SK-N-SH (cell line): ENCODE data around the gene RMC1.

Experiments used
- CTCF ChIP-seq: fragments of 200-600 bp; sonication (generic); IDR thresholded peaks from 2 replicates; pipeline ENCODE4 v1.6.1; 2017; ENCODE audit warnings: antibody characterized with exemption, mild to moderate bottlenecking, moderate library complexity
- EP300 ChIP-seq, 2 experiments: IDR thresholded peaks; 2 replicates each; pipeline versions ENCODE4 v1.4.0 to v1.6.1; 2012; ENCODE audit warnings: borderline replicate concordance in 1 of 2, low read depth in 1 of 2, low read length in 1 of 2
- EZH2phosphoT487 ChIP-seq: fragments of 200-600 bp; sonication (generic); IDR thresholded peaks from 2 replicates; pipeline ENCODE4 v1.6.1; 2017; ENCODE audit warnings: low read depth, mixed run types, mild to moderate bottlenecking, antibody characterized with exemption, moderate library complexity, borderline replicate concordance
- FOXM1 ChIP-seq: IDR thresholded peaks from 2 replicates; pipeline ENCODE4 v1.4.0; 2012; ENCODE audit warnings: low read depth, mild to moderate bottlenecking
- GATA2 ChIP-seq: sonication (generic); formaldehyde crosslinking; IDR thresholded peaks from 2 replicates; pipeline ENCODE4 v1.5.0; 2020; ENCODE audit warnings: mild to moderate bottlenecking, missing genetic modification reagents
- NRF1 ChIP-seq: IDR thresholded peaks from 2 replicates; pipeline ENCODE4 v1.6.1; 2012; ENCODE audit warnings: low read depth, mild to moderate bottlenecking, low read length
- RAD21 ChIP-seq: IDR thresholded peaks from 2 replicates; pipeline ENCODE4 v1.6.1; 2012; ENCODE audit warnings: mild to moderate bottlenecking, low read length
- RCOR1 ChIP-seq: fragments of 150-350 bp; IDR thresholded peaks from 2 replicates; pipeline ENCODE4 v1.6.1; 2017; ENCODE audit warnings: antibody characterized with exemption, low read length
- REST ChIP-seq: IDR thresholded peaks from 2 replicates; pipeline ENCODE4 v1.6.1; 2012; ENCODE audit warnings: mild to moderate bottlenecking, low read depth, low read length, moderate library complexity
- TAF1 ChIP-seq: IDR thresholded peaks from 2 replicates; pipeline ENCODE4 v1.6.1; 2012; ENCODE audit warnings: low read depth, mild to moderate bottlenecking, low read length, moderate library complexity, borderline replicate concordance
- USF1 ChIP-seq: IDR thresholded peaks from 2 replicates; pipeline ENCODE4 v1.4.0; 2012; ENCODE audit warnings: low read depth, borderline replicate concordance

- no peak for TF ChIP-seq CTCF
- no peak for TF ChIP-seq RAD21
- TF ChIP-seq REST, result no peak
- TF ChIP-seq TAF1, result no peak
- no peak for TF ChIP-seq RCOR1
- TF ChIP-seq NRF1, result no peak
- TF ChIP-seq GATA2, result no peak
- no peak for TF ChIP-seq FOXM1
- no peak for TF ChIP-seq EZH2phosphoT487
- TF ChIP-seq EP300 (IDR thresholded peaks at IDR 0.05; ENCODE audit: borderline replicate concordance in 1 of 2, low read depth in 1 of 2, low read length in 1 of 2), result no peak
- TF ChIP-seq USF1, result no peak
These were observed 47.6 kb downstream of the RMC1 start for GRCh38 chr18:23550898-23551297.
